Loucy (cell line): ENCODE measurements around the gene KCNH2.

Experiments used
- H2AFZ ChIP-seq: fragments of 200-600 bp; sonication (generic); 2 replicates; pipeline ENCODE4 v1.6.0; 2016; ENCODE audit warnings: antibody characterized with exemption, mild to moderate bottlenecking, low read length, moderate library complexity
- H3F3A ChIP-seq: fragments of 200-600 bp; 2 replicates; pipeline ENCODE4 v1.6.0; 2016; ENCODE audit warnings: antibody characterized with exemption, low read depth, mild to moderate bottlenecking
- H3K27me3 ChIP-seq: fragments of 200-600 bp; sonication (generic); 2 replicates; pipeline ENCODE4 v1.6.1; 2014; ENCODE audit warnings: low read length, mild to moderate bottlenecking; ENCODE audit not compliant: insufficient read depth, poor library complexity, severe bottlenecking
- H3K36me3 ChIP-seq: fragments of 200-600 bp; sonication (generic); 2 replicates; pipeline ENCODE4 v1.6.1; 2016; ENCODE audit warnings: low read length; ENCODE audit not compliant: insufficient read depth
- H3K4me1 ChIP-seq: fragments of 200-600 bp; sonication (generic); 2 replicates; pipeline ENCODE4 v1.5.1; 2014; ENCODE audit warnings: low read length, mild to moderate bottlenecking; ENCODE audit not compliant: insufficient read depth, poor library complexity, severe bottlenecking
- H3K4me2 ChIP-seq: fragments of 200-600 bp; sonication (generic); 2 replicates; pipeline ENCODE4 v1.6.0; 2014; ENCODE audit warnings: antibody characterized with exemption, low read length, low read depth, mild to moderate bottlenecking; ENCODE audit not compliant: poor library complexity, severe bottlenecking
- H3K4me3 ChIP-seq: fragments of 200-600 bp; sonication (generic); 2 replicates; pipeline ENCODE4 v1.5.1; 2014; ENCODE audit warnings: low read length, mild to moderate bottlenecking, mixed read lengths; ENCODE audit not compliant: poor library complexity, severe bottlenecking
- H3K79me2 ChIP-seq: fragments of 200-600 bp; sonication (generic); 2 replicates; pipeline ENCODE4 v1.6.1; 2014; ENCODE audit warnings: low read length; ENCODE audit not compliant: insufficient read depth
- H3K9ac ChIP-seq: fragments of 200-600 bp; sonication (generic); 2 replicates; pipeline ENCODE4 v1.6.0; 2014; ENCODE audit warnings: mild to moderate bottlenecking, low read depth, low read length, moderate library complexity; ENCODE audit not compliant: poor library complexity, severe bottlenecking
- H3K9me2 ChIP-seq: fragments of 200-600 bp; sonication (generic); replicated peaks from 2 replicates; pipeline ENCODE4 v1.6.1; 2016; ENCODE audit warnings: low read depth, low read length, mixed read lengths
- H3K9me3 ChIP-seq: fragments of 200-600 bp; sonication (generic); 2 replicates; pipeline ENCODE4 v1.6.1; 2014; ENCODE audit warnings: mild to moderate bottlenecking, antibody characterized with exemption, low read length, low read depth; ENCODE audit not compliant: insufficient read depth
- H4K20me1 ChIP-seq: fragments of 200-600 bp; sonication (generic); 2 replicates; pipeline ENCODE4 v1.6.0; 2014; ENCODE audit warnings: antibody characterized with exemption, low read length, mild to moderate bottlenecking; ENCODE audit not compliant: insufficient read depth, poor library complexity, severe bottlenecking
- EZH2phosphoT487 ChIP-seq: fragments of 200-600 bp; IDR thresholded peaks from 2 replicates; pipeline ENCODE4 v1.6.1; 2018; ENCODE audit warnings: antibody characterized with exemption, mild to moderate bottlenecking, moderate library complexity, borderline replicate concordance
- TF ChIP-seq, protein P1 (sequence below): fragments of 200-600 bp; sonication (generic); conservative IDR thresholded peaks from 2 replicates; pipeline ENCODE4 v1.5.1; 2014; ENCODE audit warnings: mild to moderate bottlenecking, antibody characterized with exemption, low read length

KCNH2 gene

DNA sequence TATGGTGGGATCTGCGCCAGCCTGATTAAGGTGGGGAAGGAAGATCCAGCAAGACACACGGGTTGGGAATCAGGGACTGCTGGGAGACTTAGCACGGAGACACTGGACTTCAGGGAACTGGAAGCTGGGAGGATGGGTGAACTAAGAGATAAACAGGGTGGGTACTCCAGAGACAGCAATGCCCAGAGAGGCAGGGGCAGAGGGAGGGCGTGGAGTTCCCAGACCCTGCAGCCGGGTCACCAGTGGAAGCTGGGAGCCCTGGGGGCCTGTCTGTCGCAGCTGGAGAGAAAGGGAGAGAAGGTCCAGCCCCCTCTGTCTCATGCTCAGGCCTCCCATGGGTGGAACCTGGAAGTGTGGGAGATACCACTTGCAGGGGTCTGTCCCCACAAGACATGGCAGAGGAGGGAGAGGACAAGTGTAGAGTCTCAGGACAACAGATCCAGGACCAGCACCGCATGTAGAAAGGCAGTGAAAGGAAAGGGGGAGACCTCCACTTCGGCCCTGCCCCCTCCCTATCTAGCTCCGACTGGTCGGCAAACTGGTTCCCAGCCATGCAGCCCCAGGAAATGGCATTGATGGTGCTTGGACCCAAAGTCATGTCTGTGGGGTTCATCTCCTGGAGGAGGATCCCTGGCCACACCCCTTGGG, 81.4 kb downstream of the KCNH2 start:
- Histone ChIP-seq H4K20me1 (no peaks in the 10 kb centered on the region), H3K4me3 (no peak overlapping the region), H3K9me2 (no peaks in the 10 kb centered on the region), H3K27me3 (no peaks in the 10 kb centered on the region), H2AFZ (no peak overlapping the region), H3K36me3 (no peaks in the 10 kb centered on the region), H3K4me2 (no peak overlapping the region), H3K9ac (no peak overlapping the region), H3F3A (no peaks in the 10 kb centered on the region), H3K9me3 (no peaks in the 10 kb centered on the region), H3K4me1 (peaks cover 4% of the 10 kb centered on the region), H3K79me2 (no peaks in the 10 kb centered on the region)
- no peak for TF ChIP-seq EZH2phosphoT487
- TF ChIP-seq, protein P1, sequence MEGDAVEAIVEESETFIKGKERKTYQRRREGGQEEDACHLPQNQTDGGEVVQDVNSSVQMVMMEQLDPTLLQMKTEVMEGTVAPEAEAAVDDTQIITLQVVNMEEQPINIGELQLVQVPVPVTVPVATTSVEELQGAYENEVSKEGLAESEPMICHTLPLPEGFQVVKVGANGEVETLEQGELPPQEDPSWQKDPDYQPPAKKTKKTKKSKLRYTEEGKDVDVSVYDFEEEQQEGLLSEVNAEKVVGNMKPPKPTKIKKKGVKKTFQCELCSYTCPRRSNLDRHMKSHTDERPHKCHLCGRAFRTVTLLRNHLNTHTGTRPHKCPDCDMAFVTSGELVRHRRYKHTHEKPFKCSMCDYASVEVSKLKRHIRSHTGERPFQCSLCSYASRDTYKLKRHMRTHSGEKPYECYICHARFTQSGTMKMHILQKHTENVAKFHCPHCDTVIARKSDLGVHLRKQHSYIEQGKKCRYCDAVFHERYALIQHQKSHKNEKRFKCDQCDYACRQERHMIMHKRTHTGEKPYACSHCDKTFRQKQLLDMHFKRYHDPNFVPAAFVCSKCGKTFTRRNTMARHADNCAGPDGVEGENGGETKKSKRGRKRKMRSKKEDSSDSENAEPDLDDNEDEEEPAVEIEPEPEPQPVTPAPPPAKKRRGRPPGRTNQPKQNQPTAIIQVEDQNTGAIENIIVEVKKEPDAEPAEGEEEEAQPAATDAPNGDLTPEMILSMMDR: no peak

DNA sequence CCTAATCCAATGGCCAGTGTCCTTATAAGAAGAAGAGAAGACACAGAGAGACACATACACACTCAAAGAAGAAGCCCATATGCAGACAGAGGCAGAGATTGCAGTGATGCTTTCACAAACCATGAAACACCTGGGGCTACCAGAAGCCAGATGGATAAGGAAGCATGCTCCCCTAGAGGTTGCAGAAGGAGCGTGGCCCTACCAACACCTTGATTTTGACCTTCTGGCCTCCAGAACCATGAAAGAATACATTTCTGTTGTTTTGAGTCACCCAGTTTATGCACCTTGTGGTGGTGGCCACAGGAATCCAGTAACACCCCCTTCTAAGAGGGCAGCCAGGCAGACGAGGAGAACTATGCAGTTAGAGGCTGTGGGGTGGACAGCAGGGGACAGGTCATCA, 82.3 kb downstream of the KCNH2 start:
- H3K36me3 ChIP-seq: no peaks in the 10 kb centered on the region
- peaks cover 4% of the 10 kb centered on the region for H3K4me1 ChIP-seq
- no peak overlapping the region for H3K9ac ChIP-seq
- H3K9me2 ChIP-seq: no peaks in the 10 kb centered on the region
- no peak overlapping the region for H2AFZ ChIP-seq
- H3K9me3 ChIP-seq: no peaks in the 10 kb centered on the region
- no peaks in the 10 kb centered on the region for H3F3A ChIP-seq
- H3K79me2 ChIP-seq: no peaks in the 10 kb centered on the region
- no peak overlapping the region for H3K4me2 ChIP-seq
- H3K4me3 ChIP-seq: no peak overlapping the region
- TF ChIP-seq, protein P1: no peak
- no peak for TF ChIP-seq EZH2phosphoT487
- H4K20me1 ChIP-seq: no peaks in the 10 kb centered on the region
- no peaks in the 10 kb centered on the region for H3K27me3 ChIP-seq
